CD8-positive, alpha-beta memory T cell (primary cell): ENCODE measurements around the gene EPHA1. TPM values are rescaled to one million over a fixed set of nuclear protein-coding genes. Genes with fewer than 3 reads are reported as not detected.
"Not testable (repeated sequence)": the region's sequence is repeated elsewhere in the genome, so short reads cannot be mapped to it uniquely, and the experiment has no call there.

Experiments
- CTCF ChIA-PET: fragments of 350-600 bp; sonication (Branson Sonifier 250); formaldehyde crosslinking; loops from one replicate; lab custom pipeline; 2021; ENCODE audit warnings: antibody characterized with exemption; lab: Charles Lee
- POLR2A ChIA-PET: fragments of 350-600 bp; sonication (Branson Sonifier 250); formaldehyde crosslinking; loops from one replicate; lab custom pipeline; 2021; ENCODE audit warnings: antibody characterized with exemption; lab: Charles Lee
- DNase-seq, 5 donors: peaks; one replicate each; pipeline versions ENCODE4 v3.0.0 to v3.0.0-alpha.2; 2020 to 2022; ENCODE audit warnings: mixed read lengths in 1 of 5
- H3K27ac ChIP-seq: one replicate; pipeline ENCODE4 v1.7.0; 2013; ENCODE audit warnings: low read depth, mild to moderate bottlenecking, low read length, moderate library complexity
- H3K27me3 ChIP-seq: 2 replicates; pipeline ENCODE4 v1.7.0; 2013; ENCODE audit warnings: low read length, mild to moderate bottlenecking; ENCODE audit not compliant: insufficient read depth, poor library complexity, severe bottlenecking
- H3K36me3 ChIP-seq: 2 replicates; pipeline ENCODE4 v1.7.0; 2013; ENCODE audit warnings: mild to moderate bottlenecking, low read length, moderate library complexity; ENCODE audit not compliant: insufficient read depth
- H3K4me1 ChIP-seq: 2 replicates; pipeline ENCODE4 v1.7.0; 2013; ENCODE audit warnings: mild to moderate bottlenecking, low read length, moderate library complexity; ENCODE audit not compliant: insufficient read depth
- H3K4me3 ChIP-seq: 2 replicates; pipeline ENCODE4 v1.7.0; 2013; ENCODE audit warnings: mild to moderate bottlenecking, low read length
- H3K9me3 ChIP-seq: 2 replicates; pipeline ENCODE4 v1.7.0; 2013; ENCODE audit warnings: mild to moderate bottlenecking, low read length
- H3K27ac Mint-ChIP-seq, 8 donors: one replicate each; pipeline ENCODE4 v1.8.0; 2020 to 2021; ENCODE audit warnings: mixed read lengths in 8 of 8, mild to moderate bottlenecking in 6 of 8, inconsistent platforms in 3 of 8, moderate library complexity in 3 of 8
- H3K27me3 Mint-ChIP-seq, 2 donors: one replicate each; pipeline ENCODE4 v1.8.0; 2020 to 2021; ENCODE audit warnings: mixed read lengths in 2 of 2, mild to moderate bottlenecking in 1 of 2, moderate library complexity in 1 of 2
- H3K36me3 Mint-ChIP-seq, 3 donors: one replicate each; pipeline ENCODE4 v1.8.0; 2020 to 2021; ENCODE audit warnings: mixed read lengths in 3 of 3, inconsistent platforms in 1 of 3, mild to moderate bottlenecking in 1 of 3
- H3K4me1 Mint-ChIP-seq, 3 donors: one replicate each; pipeline ENCODE4 v1.8.0; 2020 to 2021; ENCODE audit warnings: mixed read lengths in 3 of 3, inconsistent platforms in 1 of 3, mild to moderate bottlenecking in 1 of 3
- H3K4me3 Mint-ChIP-seq, 7 donors: one replicate each; pipeline ENCODE4 v1.8.0; 2020 to 2021; ENCODE audit warnings: mixed read lengths in 7 of 7, mild to moderate bottlenecking in 6 of 7, moderate library complexity in 4 of 7, inconsistent platforms in 2 of 7
- H3K9me3 Mint-ChIP-seq, 5 donors: one replicate each; pipeline ENCODE4 v1.8.0; 2020 to 2022; ENCODE audit warnings: mixed read lengths in 5 of 5, mild to moderate bottlenecking in 3 of 5, moderate library complexity in 2 of 5, inconsistent platforms in 1 of 5
- polyA plus RNA-seq: library from polyadenylated mRNA; unstranded; fragments of 300-500 nt; fragmentation: Illumina TruSeq; gene quantifications from one replicate; pipeline ENCODE4 v1.2.3, GENCODE V29; 2021
- total RNA-seq, 2 experiments: library from RNA; stranded (reverse); gene quantifications; one replicate each; pipeline ENCODE4 v1.2.3, GENCODE V29; 2021

The EPHA1 gene
- total and polyA plus RNA-seq, 3 experiments from 2014 or later, result 2.8 to 4.6 (median 3.1) TPM

GRCh38 chr7:143429770-143430698, 21.4 kb upstream of the EPHA1 start:
- Mint-ChIP-seq H3K27me3 (peaks cover 0 to 3% of the 10 kb centered on the region in 2 donors), H3K36me3 (peaks cover 0 to 5% (median 0%) of the 10 kb centered on the region in 3 donors), H3K4me3 (no peak overlapping the region), H3K27ac (no peak overlapping the region), H3K4me1 (peaks cover 0 to 7% (median 4%) of the 10 kb centered on the region in 3 donors), H3K9me3 (no peaks in the 10 kb centered on the region)
- Histone ChIP-seq H3K36me3 (no peaks in the 10 kb centered on the region), H3K4me1 (no peaks in the 10 kb centered on the region), H3K9me3 (no peaks in the 10 kb centered on the region), H3K27ac (no peak overlapping the region), H3K4me3 (no peak overlapping the region), H3K27me3 (peaks cover 4% of the 10 kb centered on the region)
- POLR2A ChIA-PET, result no interaction called here
- CTCF ChIA-PET, result no interaction called here
- no peak for DNase-seq

GRCh38 chr7:143426479-143427142, 18.0 kb upstream of the EPHA1 start:
- no peak for DNase-seq
- Mint-ChIP-seq H3K4me3 (no peak overlapping the region), H3K4me1 (peaks cover 0 to 7% (median 4%) of the 10 kb centered on the region in 3 donors), H3K9me3 (peaks cover 0 to 2% (median 0%) of the 10 kb centered on the region in 5 donors), H3K27me3 (peaks cover 0 to 3% of the 10 kb centered on the region in 2 donors), H3K27ac (peak overlapping the region in 1 of 8 donors; percentile 29), H3K36me3 (peaks cover 0 to 6% (median 2%) of the 10 kb centered on the region in 3 donors)
- Histone ChIP-seq H3K4me1 (no peaks in the 10 kb centered on the region), H3K27me3 (no peaks in the 10 kb centered on the region), H3K9me3 (no peaks in the 10 kb centered on the region), H3K36me3 (no peaks in the 10 kb centered on the region), H3K4me3 (no peak overlapping the region), H3K27ac (peak overlapping the region; percentile 42)
- CTCF ChIA-PET, result interaction anchor here (0.9 to 1.2 kb wide), 2 partner anchors 9 to 186 kb away, joined by 3 to 4 read pairs; no protein-coding TSS in a partner anchor
- POLR2A ChIA-PET, result no interaction called here

- H3K9me3 ChIP-seq, H3K36me3 Mint-ChIP-seq, H3K27ac Mint-ChIP-seq, H3K4me1 Mint-ChIP-seq, H3K4me1 ChIP-seq, DNase-seq, CTCF ChIA-PET, H3K4me3 ChIP-seq, POLR2A ChIA-PET, H3K4me3 Mint-ChIP-seq, H3K27me3 ChIP-seq, H3K36me3 ChIP-seq, H3K27me3 Mint-ChIP-seq, H3K9me3 Mint-ChIP-seq, H3K27ac ChIP-seq: not testable (repeated sequence)
Observed at GRCh38 chr7:143424476-143424875, 15.8 kb upstream of the EPHA1 start.

GRCh38 chr7:143422033-143422432, 13.4 kb upstream of the EPHA1 start:
- H3K27me3 ChIP-seq, result no peaks in the 10 kb centered on the region
- H3K36me3 Mint-ChIP-seq, result peaks cover 0 to 5% (median 5%) of the 10 kb centered on the region in 3 donors
- H3K4me3 Mint-ChIP-seq, result no peak overlapping the region

GRCh38 chr7:143420624-143421023, 12.0 kb upstream of the EPHA1 start:
- H3K27ac Mint-ChIP-seq, H3K27me3 ChIP-seq, H3K27ac ChIP-seq, H3K4me1 ChIP-seq, H3K4me1 Mint-ChIP-seq, H3K27me3 Mint-ChIP-seq, H3K36me3 Mint-ChIP-seq, H3K9me3 ChIP-seq, H3K36me3 ChIP-seq, H3K9me3 Mint-ChIP-seq, H3K4me3 ChIP-seq, H3K4me3 Mint-ChIP-seq, CTCF ChIA-PET, DNase-seq: not testable (repeated sequence)
- POLR2A ChIA-PET, result interaction anchor here (0.5 kb wide), 1 partner anchor 51 kb away, joined by 6 read pairs; no protein-coding TSS in a partner anchor

More at GRCh38 chr7:143422033-143422432, 13.4 kb upstream of the EPHA1 start:
- Mint-ChIP-seq H3K27me3 (no peaks in the 10 kb centered on the region), H3K9me3 (peaks cover 0 to 2% (median 0%) of the 10 kb centered on the region in 5 donors), H3K4me1 (peaks cover 0 to 7% (median 4%) of the 10 kb centered on the region in 3 donors), H3K27ac (peak overlapping the region in 1 of 8 donors; percentile 60)
- Histone ChIP-seq H3K9me3 (no peaks in the 10 kb centered on the region), H3K27ac (no peak overlapping the region), H3K4me1 (no peaks in the 10 kb centered on the region), H3K36me3 (no peaks in the 10 kb centered on the region), H3K4me3 (no peak overlapping the region)
- DNase-seq, result no peak
- POLR2A ChIA-PET, result no interaction called here
- CTCF ChIA-PET, result interaction anchor here (1.0 to 1.3 kb wide), 3 partner anchors 10 to 172 kb away, joined by 3 read pairs; no protein-coding TSS in a partner anchor

GRCh38 chr7:143419880-143420279, 11.2 kb upstream of the EPHA1 start:
- Mint-ChIP-seq H3K4me3 (no peak overlapping the region), H3K27ac (peak overlapping the region in 1 of 8 donors; percentile 17), H3K9me3 (peaks cover 0 to 2% (median 0%) of the 10 kb centered on the region in 5 donors), H3K4me1 (peaks cover 0 to 5% (median 4%) of the 10 kb centered on the region in 3 donors), H3K27me3 (peaks cover 4 to 8% of the 10 kb centered on the region in 2 donors), H3K36me3 (peaks cover 0 to 6% (median 5%) of the 10 kb centered on the region in 3 donors)
- CTCF ChIA-PET, result no interaction called here
- POLR2A ChIA-PET, result no interaction called here
- H3K9me3 ChIP-seq, result no peaks in the 10 kb centered on the region
- no peaks in the 10 kb centered on the region for H3K4me1 ChIP-seq
- peak in 1 of 5 donors; percentile 13 for DNase-seq
- H3K36me3 ChIP-seq, result no peaks in the 10 kb centered on the region
- H3K4me3 ChIP-seq, result no peak overlapping the region
- H3K27ac ChIP-seq, result no peak overlapping the region
- no peaks in the 10 kb centered on the region for H3K27me3 ChIP-seq

GRCh38 chr7:143418681-143419458, 10.2 kb upstream of the EPHA1 start:
- DNase-seq, result no peak
- H3K9me3 Mint-ChIP-seq, result peaks cover 0 to 2% (median 0%) of the 10 kb centered on the region in 5 donors
- Histone ChIP-seq H3K4me3 (no peak overlapping the region), H3K27me3 (no peaks in the 10 kb centered on the region), H3K27ac (no peak overlapping the region), H3K9me3 (no peaks in the 10 kb centered on the region), H3K4me1 (no peaks in the 10 kb centered on the region), H3K36me3 (no peaks in the 10 kb centered on the region)
- no peak overlapping the region for H3K4me3 Mint-ChIP-seq
- ChIA-PET POLR2A (no interaction called here), CTCF (interaction anchor here (1.2 to 5.8 kb wide), 3 partner anchors 39 to 177 kb away, joined by 3 to 67 read pairs (median 30); partner anchors contain the start of gene ZYX)
- peaks cover 0 to 5% (median 4%) of the 10 kb centered on the region in 3 donors for H3K4me1 Mint-ChIP-seq
- no peak overlapping the region for H3K27ac Mint-ChIP-seq
- peaks cover 0 to 7% (median 5%) of the 10 kb centered on the region in 3 donors for H3K36me3 Mint-ChIP-seq
- H3K27me3 Mint-ChIP-seq, result peaks cover 7 to 10% of the 10 kb centered on the region in 2 donors
